ENCODE measurements around the gene MYO7B. TPM values are rescaled to one million over a fixed set of nuclear protein-coding genes. Genes with fewer than 3 reads are reported as not detected.

The MYO7B gene
- total and polyA plus RNA-seq, 9 donors = 0.05 to 0.95 (median 0.25) TPM; not detected in 3

DNA sequence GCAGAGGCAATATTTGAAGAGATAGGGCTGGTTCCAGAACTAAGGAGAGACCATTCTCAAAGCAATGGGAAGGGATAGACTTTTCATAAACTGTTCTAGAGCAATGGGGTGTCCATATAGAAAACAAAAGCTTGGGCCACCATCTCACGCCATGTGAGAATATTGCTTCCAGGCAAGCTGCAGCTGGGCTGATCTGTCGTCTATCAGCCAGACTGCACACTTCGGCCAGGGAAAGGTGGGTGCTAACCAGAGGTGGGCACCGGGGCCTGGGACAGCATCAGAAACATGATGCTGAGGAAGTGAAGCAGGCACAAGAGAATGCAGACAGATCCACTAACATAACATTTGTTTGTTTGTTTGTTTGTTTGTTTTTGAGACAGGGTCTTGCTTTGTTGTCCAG lies 43.7 kb downstream of the MYO7B start:
- Histone ChIP-seq H3K4me3 (no peak overlapping the region), H3K4me1 (ENCODE audit: insufficient read depth) (no peaks in the 10 kb centered on the region), H3K36me3 (no peaks in the 10 kb centered on the region), H3K27me3 (no peaks in the 10 kb centered on the region), H3K27ac (no peak overlapping the region), H3K9me3 (no peaks in the 10 kb centered on the region)
- WGBS, 3 donors = 93 to 96% (median 95%) methylated on average over 4 of the region's 4 CpGs
- DNase-seq = peak in 1 of 5 donors; percentile 1
- intact Hi-C loops (cut with DNase I) = no loop called here
- TF ChIP-seq, protein P1, sequence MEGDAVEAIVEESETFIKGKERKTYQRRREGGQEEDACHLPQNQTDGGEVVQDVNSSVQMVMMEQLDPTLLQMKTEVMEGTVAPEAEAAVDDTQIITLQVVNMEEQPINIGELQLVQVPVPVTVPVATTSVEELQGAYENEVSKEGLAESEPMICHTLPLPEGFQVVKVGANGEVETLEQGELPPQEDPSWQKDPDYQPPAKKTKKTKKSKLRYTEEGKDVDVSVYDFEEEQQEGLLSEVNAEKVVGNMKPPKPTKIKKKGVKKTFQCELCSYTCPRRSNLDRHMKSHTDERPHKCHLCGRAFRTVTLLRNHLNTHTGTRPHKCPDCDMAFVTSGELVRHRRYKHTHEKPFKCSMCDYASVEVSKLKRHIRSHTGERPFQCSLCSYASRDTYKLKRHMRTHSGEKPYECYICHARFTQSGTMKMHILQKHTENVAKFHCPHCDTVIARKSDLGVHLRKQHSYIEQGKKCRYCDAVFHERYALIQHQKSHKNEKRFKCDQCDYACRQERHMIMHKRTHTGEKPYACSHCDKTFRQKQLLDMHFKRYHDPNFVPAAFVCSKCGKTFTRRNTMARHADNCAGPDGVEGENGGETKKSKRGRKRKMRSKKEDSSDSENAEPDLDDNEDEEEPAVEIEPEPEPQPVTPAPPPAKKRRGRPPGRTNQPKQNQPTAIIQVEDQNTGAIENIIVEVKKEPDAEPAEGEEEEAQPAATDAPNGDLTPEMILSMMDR (IDR thresholded peaks at IDR 0.05) = no peak
- TF ChIP-seq EP300 (IDR thresholded peaks at IDR 0.05) (no peak), POLR2A (IDR thresholded peaks at IDR 0.05) (no peak)

GRCh38 chr2:127580167-127581049 lies 44.9 kb downstream of the MYO7B start:
- no peak overlapping the region for H3K27ac ChIP-seq
- DNase-seq = peak in 1 of 5 donors; percentile 11
- no peaks in the 10 kb centered on the region for H3K4me1 ChIP-seq (ENCODE audit: insufficient read depth)
- WGBS, 3 donors = 84 to 87% (median 86%) methylated on average over 24 of the region's 24 CpGs
- intact Hi-C loops (cut with DNase I) = no loop called here
- TF ChIP-seq EP300 (IDR thresholded peaks at IDR 0.05) (no peak), POLR2A (IDR thresholded peaks at IDR 0.05) (no peak)
- TF ChIP-seq, protein P1 (IDR thresholded peaks at IDR 0.05) = no peak
- H3K36me3 ChIP-seq = no peaks in the 10 kb centered on the region
- H3K9me3 ChIP-seq = no peaks in the 10 kb centered on the region
- H3K4me3 ChIP-seq = no peak overlapping the region
- H3K27me3 ChIP-seq = no peaks in the 10 kb centered on the region

GRCh38 chr2:127581050-127581345 lies 45.5 kb downstream of the MYO7B start:
- Histone ChIP-seq H3K4me1 (ENCODE audit: insufficient read depth) (no peaks in the 10 kb centered on the region), H3K9me3 (no peaks in the 10 kb centered on the region), H3K36me3 (no peaks in the 10 kb centered on the region), H3K27me3 (no peaks in the 10 kb centered on the region), H3K4me3 (no peak overlapping the region), H3K27ac (no peak overlapping the region)
- 85 to 92% (median 91%) methylated on average over 4 of the region's 4 CpGs for WGBS, 3 donors
- peak in 1 of 5 donors; percentile 13 for DNase-seq
- intact Hi-C loops (cut with DNase I) = no loop called here
- TF ChIP-seq, protein P1 (IDR thresholded peaks at IDR 0.05) = no peak
- TF ChIP-seq POLR2A (IDR thresholded peaks at IDR 0.05) (no peak), EP300 (IDR thresholded peaks at IDR 0.05) (no peak)

DNA sequence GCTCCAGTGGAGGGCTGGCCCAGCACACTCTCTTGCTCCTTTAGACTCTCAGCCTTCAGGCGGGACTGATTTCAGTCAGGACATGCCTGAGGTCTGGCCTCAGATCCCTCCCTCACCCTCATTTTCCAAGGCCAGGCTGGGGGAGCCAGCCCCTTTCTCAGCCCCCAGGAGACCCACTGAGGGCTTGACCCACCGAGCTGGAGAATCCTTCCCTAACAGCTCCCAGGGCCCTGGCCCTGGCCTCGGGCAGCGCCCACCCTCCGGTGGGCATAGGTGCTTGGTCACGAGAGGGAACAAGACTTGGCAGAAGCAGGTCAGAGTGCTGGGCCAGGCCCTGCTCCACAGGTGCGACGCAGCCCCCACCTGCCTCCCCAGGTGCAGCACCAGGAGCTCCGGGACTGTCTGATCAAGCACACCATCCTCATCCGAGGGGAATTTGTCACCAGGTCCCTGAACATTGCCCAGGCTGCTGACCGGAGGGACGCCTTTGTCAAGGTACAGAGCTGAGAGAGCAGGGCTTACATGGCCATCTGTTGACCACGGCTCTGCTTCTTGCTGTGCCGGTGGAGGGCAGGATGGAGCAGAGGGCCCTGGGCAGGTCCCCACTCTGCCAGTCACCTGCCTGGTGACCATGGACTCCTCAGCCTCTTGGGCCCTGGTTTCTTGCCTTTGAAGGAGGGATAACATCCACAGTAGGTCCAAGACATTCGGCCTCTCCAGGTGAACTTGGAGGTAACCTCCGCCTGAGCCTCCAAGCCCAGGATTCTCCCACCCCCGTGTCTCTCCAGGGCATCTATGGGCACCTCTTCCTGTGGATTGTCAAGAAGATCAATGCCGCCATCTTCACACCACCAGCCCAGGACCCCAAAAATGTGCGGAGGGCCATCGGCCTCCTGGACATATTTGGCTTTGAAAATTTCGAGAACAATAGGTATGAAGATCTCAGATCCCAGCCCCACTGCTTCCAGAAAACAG lies 46.3 kb downstream of the MYO7B start:
- intact Hi-C loops (cut with DNase I) = no loop called here
- H3K36me3 ChIP-seq = no peaks in the 10 kb centered on the region
- H3K27me3 ChIP-seq = no peaks in the 10 kb centered on the region
- no peaks in the 10 kb centered on the region for H3K4me1 ChIP-seq (ENCODE audit: insufficient read depth)
- no peaks in the 10 kb centered on the region for H3K9me3 ChIP-seq
- 87 to 92% (median 89%) methylated on average over 20 to 21 of the region's 21 CpGs for WGBS, 3 donors
- TF ChIP-seq, protein P1 (IDR thresholded peaks at IDR 0.05) = no peak
- TF ChIP-seq POLR2A (IDR thresholded peaks at IDR 0.05) (no peak), EP300 (IDR thresholded peaks at IDR 0.05) (no peak)
- no peak overlapping the region for H3K4me3 ChIP-seq
- H3K27ac ChIP-seq = no peak overlapping the region
- DNase-seq = peak in 1 of 5 donors; percentile 7
